ENCODE results near the gene CLEC16A.

DNA sequence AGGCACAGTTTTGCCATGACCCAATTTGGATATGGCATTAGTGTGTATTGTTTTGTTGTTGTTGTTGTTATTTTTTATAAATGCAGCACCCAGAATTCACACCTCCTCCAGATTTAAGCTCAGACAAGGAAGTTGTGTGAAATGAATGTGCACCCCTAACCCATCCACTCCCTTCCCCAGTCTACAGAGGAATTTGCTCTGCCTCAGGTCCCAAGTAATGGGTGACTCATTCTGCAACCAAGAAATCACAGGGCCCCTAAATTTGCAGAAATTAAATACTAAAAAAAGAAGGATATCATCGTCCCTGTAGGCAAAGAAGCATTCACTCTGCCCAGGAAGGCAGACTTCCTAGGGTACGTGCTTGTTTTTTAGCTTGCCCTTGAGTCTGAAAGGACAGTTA, 62.3 kb downstream of the CLEC16A start:
- TF ChIP-seq, protein P1, sequence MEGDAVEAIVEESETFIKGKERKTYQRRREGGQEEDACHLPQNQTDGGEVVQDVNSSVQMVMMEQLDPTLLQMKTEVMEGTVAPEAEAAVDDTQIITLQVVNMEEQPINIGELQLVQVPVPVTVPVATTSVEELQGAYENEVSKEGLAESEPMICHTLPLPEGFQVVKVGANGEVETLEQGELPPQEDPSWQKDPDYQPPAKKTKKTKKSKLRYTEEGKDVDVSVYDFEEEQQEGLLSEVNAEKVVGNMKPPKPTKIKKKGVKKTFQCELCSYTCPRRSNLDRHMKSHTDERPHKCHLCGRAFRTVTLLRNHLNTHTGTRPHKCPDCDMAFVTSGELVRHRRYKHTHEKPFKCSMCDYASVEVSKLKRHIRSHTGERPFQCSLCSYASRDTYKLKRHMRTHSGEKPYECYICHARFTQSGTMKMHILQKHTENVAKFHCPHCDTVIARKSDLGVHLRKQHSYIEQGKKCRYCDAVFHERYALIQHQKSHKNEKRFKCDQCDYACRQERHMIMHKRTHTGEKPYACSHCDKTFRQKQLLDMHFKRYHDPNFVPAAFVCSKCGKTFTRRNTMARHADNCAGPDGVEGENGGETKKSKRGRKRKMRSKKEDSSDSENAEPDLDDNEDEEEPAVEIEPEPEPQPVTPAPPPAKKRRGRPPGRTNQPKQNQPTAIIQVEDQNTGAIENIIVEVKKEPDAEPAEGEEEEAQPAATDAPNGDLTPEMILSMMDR (IDR thresholded peaks at IDR 0.05 in 4 of 5, conservative IDR thresholded peaks at IDR 0.05 in 1 of 5): no peak
- no peak for TF ChIP-seq POLR2A (IDR thresholded peaks at IDR 0.05)
